ENCODE results near the gene RGP1.

RGP1 gene

DNA sequence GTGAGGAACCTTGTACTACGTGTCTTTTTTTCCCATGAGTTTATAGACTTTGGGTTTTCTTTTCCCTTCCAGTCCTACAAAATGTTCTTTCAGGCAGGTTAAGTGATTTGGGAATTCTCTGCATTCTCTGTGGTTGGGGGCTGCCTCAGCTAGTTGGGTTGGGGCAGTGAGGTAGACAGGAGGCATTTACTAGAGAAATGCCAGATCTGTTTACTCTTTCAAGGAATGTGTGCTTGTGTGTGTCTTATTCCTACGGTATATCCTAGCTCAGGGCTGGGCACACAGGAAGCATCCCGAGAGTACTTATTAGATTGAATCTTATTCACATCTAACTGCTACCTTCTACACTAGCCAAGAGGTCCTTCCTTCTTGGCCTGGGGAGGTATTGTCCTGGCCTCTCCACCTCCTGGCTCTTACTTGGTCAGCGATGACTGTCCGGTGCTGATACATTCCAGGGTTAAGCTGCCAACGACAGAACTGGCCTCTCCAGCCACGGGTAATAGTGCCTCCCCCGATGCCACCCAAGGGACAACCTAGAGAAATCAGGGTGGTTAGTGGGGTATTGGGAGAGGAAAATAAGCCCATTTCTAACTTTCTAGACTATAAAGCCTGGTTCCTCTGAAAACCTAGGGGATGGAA is 5.1 kb upstream of the RGP1 start:
- H3K4me3 ChIP-seq (ENCODE audit: low read depth, low read length), result no peak overlapping the region
- TF ChIP-seq, protein P1, sequence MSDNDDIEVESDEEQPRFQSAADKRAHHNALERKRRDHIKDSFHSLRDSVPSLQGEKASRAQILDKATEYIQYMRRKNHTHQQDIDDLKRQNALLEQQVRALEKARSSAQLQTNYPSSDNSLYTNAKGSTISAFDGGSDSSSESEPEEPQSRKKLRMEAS (IDR thresholded peaks at IDR 0.05; ENCODE audit: low read depth, low read length), result no peak
- TF ChIP-seq MYC (IDR thresholded peaks at IDR 0.05; ENCODE audit: low read depth, low read length) (no peak), POLR2A (IDR thresholded peaks at IDR 0.05; ENCODE audit: extremely low read depth, insufficient read length) (no peak), CTCF (IDR thresholded peaks at IDR 0.05; ENCODE audit: low read depth, low read length) (no peak)
- no peak for DNase-seq (ENCODE audit: low read depth)

- H3K4me3 ChIP-seq (ENCODE audit: low read depth, low read length), result peak overlapping the region; percentile 42
- DNase-seq (ENCODE audit: low read depth), result no peak
- TF ChIP-seq POLR2A (IDR thresholded peaks at IDR 0.05; ENCODE audit: extremely low read depth, insufficient read length) (no peak), CTCF (IDR thresholded peaks at IDR 0.05; ENCODE audit: low read depth, low read length) (no peak), MYC (IDR thresholded peaks at IDR 0.05; ENCODE audit: low read depth, low read length) (no peak)
- TF ChIP-seq, protein P1 (IDR thresholded peaks at IDR 0.05; ENCODE audit: low read depth, low read length), result no peak
These were observed 3.5 kb upstream of the RGP1 start for GRCh38 chr9:35745569-35745968.

GRCh38 chr9:35746583-35746982 is 2.5 kb upstream of the RGP1 start:
- DNase-seq (ENCODE audit: low read depth), result no peak
- H3K4me3 ChIP-seq (ENCODE audit: low read depth, low read length), result peak overlapping the region; percentile 84
- TF ChIP-seq CTCF (IDR thresholded peaks at IDR 0.05; ENCODE audit: low read depth, low read length) (no peak), MYC (IDR thresholded peaks at IDR 0.05; ENCODE audit: low read depth, low read length) (no peak), POLR2A (IDR thresholded peaks at IDR 0.05; ENCODE audit: extremely low read depth, insufficient read length) (no peak)
- TF ChIP-seq, protein P1 (IDR thresholded peaks at IDR 0.05; ENCODE audit: low read depth, low read length), result no peak

- TF ChIP-seq MYC (IDR thresholded peaks at IDR 0.05; ENCODE audit: low read depth, low read length), result no peak
- TF ChIP-seq, protein P1 (IDR thresholded peaks at IDR 0.05; ENCODE audit: low read depth, low read length), result no peak
- TF ChIP-seq CTCF (IDR thresholded peaks at IDR 0.05; ENCODE audit: low read depth, low read length), result no peak
- no peak for TF ChIP-seq POLR2A (IDR thresholded peaks at IDR 0.05; ENCODE audit: extremely low read depth, insufficient read length)
- DNase-seq (ENCODE audit: low read depth), result no peak
- peak overlapping the region; percentile 84 for H3K4me3 ChIP-seq (ENCODE audit: low read depth, low read length)
These were observed 737 bp upstream of the RGP1 start for GRCh38 chr9:35748242-35748857.

GRCh38 chr9:35749515-35750255 is 598 bp downstream of the RGP1 start:
- H3K4me3 ChIP-seq (ENCODE audit: low read depth, low read length), result peak overlapping the region; percentile 65
- DNase-seq (ENCODE audit: low read depth), result no peak
- TF ChIP-seq POLR2A (IDR thresholded peaks at IDR 0.05; ENCODE audit: extremely low read depth, insufficient read length) (no peak), MYC (IDR thresholded peaks at IDR 0.05; ENCODE audit: low read depth, low read length) (no peak), CTCF (IDR thresholded peaks at IDR 0.05; ENCODE audit: low read depth, low read length) (no peak)
- TF ChIP-seq, protein P1 (IDR thresholded peaks at IDR 0.05; ENCODE audit: low read depth, low read length), result no peak

Data from NB4 (cell line).